K562 (cell line): ENCODE results near the gene IPO9. TPM values are rescaled to one million over a fixed set of nuclear protein-coding genes. Genes with fewer than 3 reads are reported as not detected.

ENCODE experiments used
- ATAC-seq: fragments of 200-7000 bp; cut with Tn5 transposase; 3 replicates; pipeline ENCODE4 v1.9.1; 2020; ENCODE audit warnings: moderate library complexity
- BruUV-seq: library from RNA; stranded (reverse); fragments of 400-500 nt; replicated peaks from 2 replicates; lab custom pipeline; 2021; lab: Mats Ljungman, UMichigan
- CTCF ChIA-PET: fragments of 300-600 bp; formaldehyde crosslinking; extraction: SDS; loops from one replicate; lab custom pipeline; 2021; ENCODE audit warnings: low intra/inter-chr PET ratio; lab: Yijun Ruan, JAX
- POLR2A ChIA-PET: fragments of 300-600, 350-650 bp; sonication (Branson Sonifier 250); formaldehyde crosslinking; extraction: SDS; loops from one replicate; lab custom pipeline; 2021; ENCODE audit warnings: antibody characterized with exemption, inconsistent platforms; lab: Yijun Ruan, JAX
- DNase-seq, 4 experiments: peaks; one replicate each; pipeline versions ENCODE4 v3.0.0 to v3.0.0-alpha.2; 2011 to 2018; ENCODE audit warnings: low spot score in 3 of 4, mixed read lengths in 3 of 4; ENCODE audit errors: extremely low read depth in 1 of 4
- FAIRE-seq: peaks from 2 replicates; lab custom pipeline; 2011; peaks lifted over from hg19 to GRCh38; lab: Jason Lieb, UNC
- H2AFZ ChIP-seq: 2 replicates; pipeline ENCODE4 v1.6.0; 2011; ENCODE audit warnings: low read depth, low read length, control low read depth, inconsistent platforms
- H3K27ac ChIP-seq: fragments of 200-600 bp; 3 replicates; pipeline ENCODE4 v1.8.0; 2011; ENCODE audit warnings: low read depth, mild to moderate bottlenecking, control low read depth, inconsistent platforms, low read length, moderate library complexity, mixed read lengths; ENCODE audit errors: extremely low read depth
- H3K27me3 ChIP-seq, 2 experiments: fragments of 300-600 bp in 1 of 2; 2 replicates in 1 of 2; 3 replicates in 1 of 2; pipeline versions ENCODE4 v1.6.0 to v1.8.0; 2011; ENCODE audit warnings: inconsistent platforms in 2 of 2, low read length in 2 of 2, mild to moderate bottlenecking in 1 of 2, mixed read lengths in 1 of 2, moderate library complexity in 1 of 2; ENCODE audit not compliant: control insufficient read depth in 2 of 2, insufficient read depth in 2 of 2
- H3K36me3 ChIP-seq: fragments of 300-600 bp; 3 replicates; pipeline ENCODE4 v1.8.0; 2011; ENCODE audit warnings: mild to moderate bottlenecking, low read length, inconsistent platforms; ENCODE audit not compliant: control insufficient read depth, insufficient read depth
- H3K4me1 ChIP-seq, 2 experiments: fragments of 200-600 bp in 1 of 2; replicated peaks in 1 of 2; 2 replicates in 1 of 2; 3 replicates in 1 of 2; pipeline versions ENCODE4 v1.5.1 to v1.8.0; 2011; ENCODE audit warnings: inconsistent platforms in 2 of 2, low read length in 2 of 2, mild to moderate bottlenecking in 1 of 2, mixed read lengths in 1 of 2, moderate library complexity in 1 of 2; ENCODE audit not compliant: control insufficient read depth in 2 of 2, insufficient read depth in 2 of 2
- H3K4me2 ChIP-seq: 2 replicates; pipeline ENCODE4 v1.6.1; 2011; ENCODE audit warnings: low read length, control low read depth, inconsistent platforms, mixed read lengths; ENCODE audit not compliant: insufficient read depth
- H3K4me3 ChIP-seq: fragments of 200-600 bp; sonication (generic), shearing (Covaris generic); 2 replicates; pipeline ENCODE4 v1.5.1; 2016; ENCODE audit warnings: control low read depth, inconsistent platforms
- H3K79me2 ChIP-seq: fragments of 200-600 bp; 3 replicates; pipeline ENCODE4 v1.8.0; 2011; ENCODE audit warnings: low read length, inconsistent platforms; ENCODE audit not compliant: control insufficient read depth, insufficient read depth
- H3K9ac ChIP-seq, 2 experiments: 2 replicates each; pipeline versions ENCODE4 v1.6.0 to v1.6.1; 2011; ENCODE audit warnings: low read depth in 2 of 2, low read length in 2 of 2, control low read depth in 1 of 2, inconsistent platforms in 1 of 2, mild to moderate bottlenecking in 1 of 2, mixed read lengths in 1 of 2; ENCODE audit not compliant: insufficient read depth in 1 of 2
- H3K9me1 ChIP-seq: one replicate; pipeline ENCODE4 v1.6.0; 2011; ENCODE audit warnings: inconsistent platforms, mild to moderate bottlenecking, low read length, moderate library complexity; ENCODE audit not compliant: control insufficient read depth, insufficient read depth
- H3K9me3 ChIP-seq: replicated peaks from 2 replicates; pipeline ENCODE4 v1.5.1; 2011; ENCODE audit warnings: low read depth, low read length, inconsistent platforms; ENCODE audit not compliant: control insufficient read depth, insufficient read depth
- H4K20me1 ChIP-seq: replicated peaks from 2 replicates; pipeline ENCODE4 v1.6.1; 2011; ENCODE audit warnings: low read length, inconsistent platforms, mixed read lengths; ENCODE audit not compliant: control insufficient read depth, insufficient read depth
- CBFB ChIP-seq: sonication (generic); formaldehyde crosslinking; IDR thresholded peaks from 2 replicates; pipeline ENCODE4 v1.4.0; 2020; ENCODE audit warnings: mild to moderate bottlenecking, missing genetic modification reagents
- FOXM1 ChIP-seq, 2 experiments: fragments of 450-650 bp in 1 of 2; sonication (generic) in 1 of 2; formaldehyde crosslinking in 1 of 2; IDR thresholded peaks; 2 replicates each; pipeline versions ENCODE4 v1.6.1 to v1.9.0; 2017 to 2022; ENCODE audit warnings: low read depth in 2 of 2, mild to moderate bottlenecking in 2 of 2, missing genetic modification reagents in 1 of 2, moderate library complexity in 1 of 2
- SLC30A9 ChIP-seq: fragments of 250-450 bp; sonication (Bioruptor Pico); IDR thresholded peaks from 2 replicates; pipeline ENCODE4 v1.8.0; 2022; ENCODE audit warnings: mild to moderate bottlenecking, moderate library complexity
- SRSF3 ChIP-seq: fragments of 200-400 bp; formaldehyde crosslinking; IDR thresholded peaks from 2 replicates; pipeline ENCODE4 v1.6.1; 2016; ENCODE audit warnings: mild to moderate bottlenecking, low read length, moderate library complexity; ENCODE audit not compliant: insufficient read depth
- ZNF408 ChIP-seq: fragments of 250-450 bp; sonication (Bioruptor Pico); IDR thresholded peaks from 2 replicates; pipeline ENCODE4 v1.4.0; 2020; ENCODE audit warnings: low read depth, mild to moderate bottlenecking, moderate library complexity
- ZNF75A ChIP-seq: fragments of 450-650 bp; formaldehyde crosslinking; IDR thresholded peaks from 2 replicates; pipeline ENCODE4 v1.4.0; 2020; ENCODE audit warnings: mild to moderate bottlenecking
- WGBS: fragments of 100-300 bp; shearing (Covaris generic); methylation state at CpG from one replicate; pipeline ENCODE4 v1.1.6; 2016; ENCODE audit warnings: low coverage, mixed read lengths; ENCODE audit not compliant: insufficient coverage; ENCODE audit errors: missing lambda C conversion rate; 5-methylcytosine and 5-hydroxymethylcytosine counted together
- in situ Hi-C: fragments of 300-500 bp; cut with MboI; formaldehyde crosslinking; loops from 4 replicates; pipeline ENCODE4 v1.15.0; 2018; ENCODE audit warnings: inconsistent platforms, mixed read lengths
- intact Hi-C: fragments of 100-400 bp; cut with micrococcal nuclease; formaldehyde crosslinking; loops from 2 replicates; pipeline ENCODE4 v1.14.2; 2022
- polyA plus RNA-seq, 8 experiments: library from polyadenylated mRNA; depleted of rRNA in 4 of 8; stranded (reverse) in 5 of 8; unstranded in 3 of 8; fragments of >200 nt; fragmentation: Nextera tagmentation in 2 of 8; fragmentation: Illumina TruSeq in 1 of 8; extraction: Ambion mirVana in 2 of 8; extraction: Trizol in 1 of 8; gene quantifications; 2 replicates each; pipeline versions ENCODE4 v1.2.1 to v1.2.3, GENCODE V29; 2011 to 2014; ENCODE audit warnings: inconsistent platforms in 1 of 8, missing spikeins in 1 of 8
- total RNA-seq, 7 experiments: library from RNA; depleted of rRNA in 6 of 7; stranded (reverse); fragments of >200 nt in 6 of 7; fragmentation: Illumina TruSeq in 2 of 7; extraction: Trizol in 2 of 7; gene quantifications; 2 replicates each; pipeline versions ENCODE4 v1.2.1 to v1.2.3, GENCODE V29; 2011 to 2021; ENCODE audit warnings: low replicate concordance in 1 of 7
- TF ChIP-seq, protein P1 (sequence below): sonication (generic); formaldehyde crosslinking; IDR thresholded peaks from 2 replicates; pipeline ENCODE4 v1.9.0; 2022; ENCODE audit warnings: mild to moderate bottlenecking, missing genetic modification reagents
- TF ChIP-seq, protein P2 (sequence below): fragments of 450-650 bp; IDR thresholded peaks from 2 replicates; pipeline ENCODE4 v1.6.1; 2016; ENCODE audit warnings: mild to moderate bottlenecking
- TF ChIP-seq, protein P3 (sequence below): fragments of 450-650 bp; IDR thresholded peaks from 2 replicates; pipeline ENCODE4 v1.6.1; 2016; ENCODE audit warnings: low read depth

Gene IPO9
- total and polyA plus RNA-seq, 9 of the 15 experiments (the other 6 are each of a cell fraction or from before 2014, with no cell fraction given) = 27.9 to 78.6 (median 43.9) TPM

DNA sequence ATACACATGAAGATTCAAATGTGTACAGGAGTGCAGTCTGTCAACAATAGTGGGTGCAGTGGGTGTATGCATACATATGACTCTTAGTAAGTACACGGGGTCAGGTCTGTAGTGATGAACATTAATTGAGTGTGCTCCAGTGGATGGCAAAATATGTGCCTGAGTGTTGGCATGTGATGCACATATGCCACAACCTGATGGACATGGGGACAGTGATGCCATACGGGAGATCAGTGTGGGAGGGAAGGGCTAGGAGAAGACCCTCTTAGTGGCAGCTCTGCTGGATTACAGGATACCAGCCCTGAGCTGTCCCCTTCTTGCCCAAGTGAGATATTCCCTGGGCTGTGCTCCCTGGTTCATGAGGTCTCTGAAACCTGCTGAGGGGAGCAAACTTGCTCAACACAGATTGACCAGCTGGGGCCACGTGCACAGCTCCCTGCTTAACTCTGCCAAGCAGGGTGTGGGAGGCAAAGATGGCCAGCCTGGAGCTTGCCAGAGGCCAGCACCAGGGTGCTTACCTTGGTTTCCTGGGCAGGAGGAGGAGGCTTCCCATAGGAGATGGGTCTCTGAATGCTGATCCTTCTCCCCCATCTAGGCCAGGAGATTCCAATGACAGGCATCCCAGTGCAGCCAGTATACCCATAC, 62.0 kb downstream of the IPO9 start:
- Histone ChIP-seq H3K9me3 (no peaks in the 10 kb centered on the region), H3K9ac (peak overlapping the region in 1 of 2 experiments; percentile 49; a peak in 1 of 4 replicates), H3K27me3 (0 out of 5 replicates have a peak, but pooled peaks cover 0 to 4% of the 10 kb centered on the region in 2 experiments), H2AFZ (no peak overlapping the region), H3K36me3 (no peaks in the 10 kb centered on the region), H3K4me1 (peaks cover 16 to 30% of the 10 kb centered on the region in 2 experiments; a peak in 4 of 5 replicates), H3K27ac (no peak overlapping the region), H3K9me1 (no peaks in the 10 kb centered on the region), H4K20me1 (no peaks in the 10 kb centered on the region), H3K79me2 (no peaks in the 10 kb centered on the region), H3K4me3 (no peak overlapping the region), H3K4me2 (no peak overlapping the region)
- intact Hi-C loops = no loop called here
- ChIA-PET POLR2A (interaction anchor here (0.8 to 1.6 kb wide), 2 partner anchors 8 to 64 kb away, joined by 6 to 8 read pairs; partner anchors contain the start of gene TIMM17A), CTCF (interaction anchor here (0.9 kb wide), 1 partner anchor 82 kb away, joined by 3 read pairs; no protein-coding TSS in a partner anchor)
- 6% methylated on average over 3 of the region's 3 CpGs for WGBS
- FAIRE-seq (no peak), DNase-seq (no peak), ATAC-seq (no peak)
- in situ Hi-C loops = loop anchor here (5.0 kb wide), 2 partner anchors 81 to 231 kb away; partner anchors contain the start of gene GPR37L1
- BruUV-seq = no TSS peak
- TF ChIP-seq, protein P1, sequence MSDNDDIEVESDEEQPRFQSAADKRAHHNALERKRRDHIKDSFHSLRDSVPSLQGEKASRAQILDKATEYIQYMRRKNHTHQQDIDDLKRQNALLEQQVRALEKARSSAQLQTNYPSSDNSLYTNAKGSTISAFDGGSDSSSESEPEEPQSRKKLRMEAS (CRISPR knock-in tag) = 0 out of 2 replicates have a peak, but pooled peaks have one; percentile 22
- TF ChIP-seq ZNF408 = no peak
- no peak for TF ChIP-seq FOXM1 (IDR thresholded peaks at IDR 0.05; ENCODE audit: low read depth)
- no peak for TF ChIP-seq FOXM1 (CRISPR knock-in tag; IDR thresholded peaks at IDR 0.05; ENCODE audit: low read depth)
- no peak for TF ChIP-seq ZNF75A (CRISPR knock-in tag)
- TF ChIP-seq, protein P2, sequence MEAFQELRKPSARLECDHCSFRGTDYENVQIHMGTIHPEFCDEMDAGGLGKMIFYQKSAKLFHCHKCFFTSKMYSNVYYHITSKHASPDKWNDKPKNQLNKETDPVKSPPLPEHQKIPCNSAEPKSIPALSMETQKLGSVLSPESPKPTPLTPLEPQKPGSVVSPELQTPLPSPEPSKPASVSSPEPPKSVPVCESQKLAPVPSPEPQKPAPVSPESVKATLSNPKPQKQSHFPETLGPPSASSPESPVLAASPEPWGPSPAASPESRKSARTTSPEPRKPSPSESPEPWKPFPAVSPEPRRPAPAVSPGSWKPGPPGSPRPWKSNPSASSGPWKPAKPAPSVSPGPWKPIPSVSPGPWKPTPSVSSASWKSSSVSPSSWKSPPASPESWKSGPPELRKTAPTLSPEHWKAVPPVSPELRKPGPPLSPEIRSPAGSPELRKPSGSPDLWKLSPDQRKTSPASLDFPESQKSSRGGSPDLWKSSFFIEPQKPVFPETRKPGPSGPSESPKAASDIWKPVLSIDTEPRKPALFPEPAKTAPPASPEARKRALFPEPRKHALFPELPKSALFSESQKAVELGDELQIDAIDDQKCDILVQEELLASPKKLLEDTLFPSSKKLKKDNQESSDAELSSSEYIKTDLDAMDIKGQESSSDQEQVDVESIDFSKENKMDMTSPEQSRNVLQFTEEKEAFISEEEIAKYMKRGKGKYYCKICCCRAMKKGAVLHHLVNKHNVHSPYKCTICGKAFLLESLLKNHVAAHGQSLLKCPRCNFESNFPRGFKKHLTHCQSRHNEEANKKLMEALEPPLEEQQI = no peak
- TF ChIP-seq SRSF3 = no peak
- no peak for TF ChIP-seq SLC30A9 (CRISPR knock-in tag)
- TF ChIP-seq, protein P3, sequence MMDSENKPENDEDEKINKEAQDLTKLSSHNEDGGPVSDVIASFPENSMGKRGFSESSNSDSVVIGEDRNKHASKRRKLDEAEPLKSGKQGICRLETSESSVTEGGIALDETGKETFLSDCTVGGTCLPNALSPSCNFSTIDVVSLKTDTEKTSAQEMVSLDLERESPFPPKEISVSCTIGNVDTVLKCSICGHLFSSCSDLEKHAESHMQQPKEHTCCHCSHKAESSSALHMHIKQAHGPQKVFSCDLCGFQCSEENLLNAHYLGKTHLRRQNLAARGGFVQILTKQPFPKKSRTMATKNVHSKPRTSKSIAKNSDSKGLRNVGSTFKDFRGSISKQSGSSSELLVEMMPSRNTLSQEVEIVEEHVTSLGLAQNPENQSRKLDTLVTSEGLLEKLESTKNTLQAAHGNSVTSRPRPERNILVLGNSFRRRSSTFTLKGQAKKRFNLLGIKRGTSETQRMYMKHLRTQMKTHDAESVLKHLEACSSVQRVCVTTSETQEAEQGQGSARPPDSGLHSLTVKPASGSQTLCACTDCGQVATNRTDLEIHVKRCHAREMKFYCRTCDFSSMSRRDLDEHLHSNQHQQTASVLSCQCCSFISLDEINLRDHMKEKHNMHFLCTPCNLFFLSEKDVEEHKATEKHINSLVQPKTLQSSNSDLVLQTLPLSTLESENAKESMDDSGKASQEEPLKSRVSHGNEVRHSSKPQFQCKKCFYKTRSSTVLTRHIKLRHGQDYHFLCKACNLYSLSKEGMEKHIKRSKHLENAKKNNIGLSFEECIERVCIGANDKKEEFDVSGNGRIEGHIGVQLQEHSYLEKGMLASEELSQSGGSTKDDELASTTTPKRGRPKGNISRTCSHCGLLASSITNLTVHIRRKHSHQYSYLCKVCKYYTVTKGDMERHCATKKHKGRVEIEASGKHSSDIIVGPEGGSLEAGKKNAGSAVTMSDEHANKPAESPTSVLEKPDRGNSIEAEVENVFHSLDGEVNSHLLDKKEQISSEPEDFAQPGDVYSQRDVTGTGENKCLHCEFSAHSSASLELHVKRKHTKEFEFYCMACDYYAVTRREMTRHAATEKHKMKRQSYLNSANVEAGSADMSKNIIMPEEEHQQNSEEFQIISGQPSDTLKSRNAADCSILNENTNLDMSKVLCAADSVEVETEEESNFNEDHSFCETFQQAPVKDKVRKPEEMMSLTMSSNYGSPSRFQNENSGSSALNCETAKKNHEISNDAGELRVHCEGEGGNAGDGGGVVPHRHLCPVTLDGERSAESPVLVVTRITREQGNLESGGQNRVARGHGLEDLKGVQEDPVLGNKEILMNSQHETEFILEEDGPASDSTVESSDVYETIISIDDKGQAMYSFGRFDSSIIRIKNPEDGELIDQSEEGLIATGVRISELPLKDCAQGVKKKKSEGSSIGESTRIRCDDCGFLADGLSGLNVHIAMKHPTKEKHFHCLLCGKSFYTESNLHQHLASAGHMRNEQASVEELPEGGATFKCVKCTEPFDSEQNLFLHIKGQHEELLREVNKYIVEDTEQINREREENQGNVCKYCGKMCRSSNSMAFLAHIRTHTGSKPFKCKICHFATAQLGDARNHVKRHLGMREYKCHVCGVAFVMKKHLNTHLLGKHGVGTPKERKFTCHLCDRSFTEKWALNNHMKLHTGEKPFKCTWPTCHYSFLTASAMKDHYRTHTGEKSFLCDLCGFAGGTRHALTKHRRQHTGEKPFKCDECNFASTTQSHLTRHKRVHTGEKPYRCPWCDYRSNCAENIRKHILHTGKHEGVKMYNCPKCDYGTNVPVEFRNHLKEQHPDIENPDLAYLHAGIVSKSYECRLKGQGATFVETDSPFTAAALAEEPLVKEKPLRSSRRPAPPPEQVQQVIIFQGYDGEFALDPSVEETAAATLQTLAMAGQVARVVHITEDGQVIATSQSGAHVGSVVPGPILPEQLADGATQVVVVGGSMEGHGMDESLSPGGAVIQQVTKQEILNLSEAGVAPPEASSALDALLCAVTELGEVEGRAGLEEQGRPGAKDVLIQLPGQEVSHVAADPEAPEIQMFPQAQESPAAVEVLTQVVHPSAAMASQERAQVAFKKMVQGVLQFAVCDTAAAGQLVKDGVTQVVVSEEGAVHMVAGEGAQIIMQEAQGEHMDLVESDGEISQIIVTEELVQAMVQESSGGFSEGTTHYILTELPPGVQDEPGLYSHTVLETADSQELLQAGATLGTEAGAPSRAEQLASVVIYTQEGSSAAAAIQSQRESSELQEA = no peak
- TF ChIP-seq CBFB = no peak
